RWPE1 (cell line): ENCODE measurements around the gene LYZL4.

Source experiments
- CTCF ChIA-PET: fragments of 350-600 bp; sonication (Branson Sonifier 250); formaldehyde crosslinking; extraction: SDS; loops from one replicate; lab custom pipeline; 2021; lab: Yijun Ruan, JAX
- POLR2A ChIA-PET: fragments of 400-600 bp; formaldehyde crosslinking; extraction: SDS; loops from one replicate; lab custom pipeline; 2020; ENCODE audit warnings: antibody characterized with exemption; ENCODE audit not compliant: low non-redundant PET; lab: Yijun Ruan, JAX
- DNase-seq: peaks from one replicate; pipeline ENCODE4 v3.0.0; 2012; ENCODE audit warnings: low spot score
- H3K27ac ChIP-seq: fragments of 450-650 bp; 2 replicates; pipeline ENCODE4 v1.5.1; 2017
- CTCF ChIP-seq: fragments of 450-650 bp; conservative IDR thresholded peaks from 2 replicates; pipeline ENCODE4 v1.5.1; 2017; ENCODE audit warnings: low read depth, mild to moderate bottlenecking

LYZL4 gene

DNA sequence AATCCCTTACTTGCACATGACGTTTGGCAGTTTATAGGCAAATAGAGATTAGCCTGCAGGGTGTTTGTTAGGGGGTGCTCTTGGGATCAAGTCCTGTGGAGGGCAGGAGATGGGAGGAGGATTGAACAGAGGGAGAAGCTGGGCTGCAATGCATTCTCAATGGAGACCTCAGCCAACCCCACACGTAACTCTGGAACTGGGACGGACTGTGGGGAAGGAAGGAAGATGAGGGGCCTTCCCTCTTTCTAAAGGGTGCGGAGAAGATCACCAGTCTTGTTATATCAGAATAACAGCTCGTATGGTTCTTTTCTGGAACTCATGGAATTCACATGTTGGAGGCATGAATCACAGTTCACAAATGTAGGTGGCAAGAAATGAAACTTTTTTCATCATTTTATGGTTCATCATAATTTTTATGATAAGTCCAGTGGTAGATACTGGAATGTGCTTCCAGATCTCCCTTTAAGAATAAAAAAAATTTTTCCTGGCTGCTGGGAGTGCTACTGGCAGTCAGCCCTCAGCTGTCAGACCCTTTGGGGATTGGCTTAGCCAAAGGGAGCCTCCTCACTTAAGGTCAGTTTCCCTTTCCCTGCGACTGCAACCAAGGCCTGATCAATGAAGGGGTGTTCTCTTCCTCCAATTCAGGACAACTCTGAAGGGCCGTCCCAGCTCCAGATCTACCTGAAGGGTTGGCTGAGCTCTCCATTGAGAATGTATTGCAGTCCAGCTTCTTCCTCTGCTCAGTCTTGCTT lies 20.5 kb upstream of the LYZL4 start:
- POLR2A ChIA-PET, result no interaction called here
- no peak for TF ChIP-seq CTCF
- CTCF ChIA-PET, result interaction anchor here (0.6 to 0.8 kb wide), 2 partner anchors 9 to 172 kb away, joined by 3 read pairs; no protein-coding TSS in a partner anchor
- H3K27ac ChIP-seq, result no peak overlapping the region
- no peak for DNase-seq

- ChIA-PET CTCF (interaction anchor here (0.7 kb wide), 1 partner anchor 65 kb away, joined by 3 read pairs; no protein-coding TSS in a partner anchor), POLR2A (no interaction called here)
- TF ChIP-seq CTCF, result no peak
- DNase-seq, result no peak
- no peak overlapping the region for H3K27ac ChIP-seq
Observed at GRCh38 chr3:42428830-42429229, 18.4 kb upstream of the LYZL4 start.

GRCh38 chr3:42425736-42426407 lies 15.5 kb upstream of the LYZL4 start:
- CTCF ChIA-PET, result no interaction called here

DNA sequence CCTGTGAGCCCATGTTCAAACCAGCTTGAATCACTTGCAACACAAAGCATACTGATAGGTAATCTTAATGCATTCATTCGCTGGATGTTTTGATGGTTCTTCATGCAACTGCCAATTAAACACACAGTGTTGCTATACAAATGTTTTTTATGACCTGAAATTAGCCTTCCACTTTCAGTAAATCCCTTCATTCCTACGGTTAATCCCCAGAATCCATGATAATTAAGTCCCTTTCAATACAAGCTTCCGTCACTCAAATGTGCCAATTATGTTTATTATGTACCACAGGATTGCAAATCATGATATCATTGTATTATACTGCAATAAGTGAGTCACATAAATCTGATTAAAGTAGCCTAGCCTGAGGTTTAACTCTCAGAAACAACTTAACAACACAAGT lies 14.5 kb upstream of the LYZL4 start:
- no peak for DNase-seq
- CTCF ChIA-PET, result no interaction called here
- no peak overlapping the region for H3K27ac ChIP-seq
- POLR2A ChIA-PET, result no interaction called here
- TF ChIP-seq CTCF, result no peak

More at GRCh38 chr3:42425736-42426407, 15.5 kb upstream of the LYZL4 start:
- no peak for TF ChIP-seq CTCF
- POLR2A ChIA-PET, result no interaction called here
- no peak overlapping the region for H3K27ac ChIP-seq
- no peak for DNase-seq

GRCh38 chr3:42421818-42422796 lies 11.7 kb upstream of the LYZL4 start:
- H3K27ac ChIP-seq, result no peak overlapping the region
- TF ChIP-seq CTCF, result no peak
- DNase-seq, result no peak
- ChIA-PET CTCF (interaction anchor here (0.7 to 0.9 kb wide), 2 partner anchors 8 to 280 kb away, joined by 3 to 5 read pairs; no protein-coding TSS in a partner anchor), POLR2A (no interaction called here)

GRCh38 chr3:42419563-42419962 lies 9.2 kb upstream of the LYZL4 start:
- DNase-seq, result no peak
- POLR2A ChIA-PET, result no interaction called here
- H3K27ac ChIP-seq, result no peak overlapping the region
- no peak for TF ChIP-seq CTCF
- CTCF ChIA-PET, result interaction anchor here (1.2 kb wide), 1 partner anchor 24 kb away, joined by 4 read pairs; no protein-coding TSS in a partner anchor
